HG03442 (cell line): ENCODE results near the gene CRB2.

Experiments
- ATAC-seq: cut with Tn5 transposase; IDR thresholded peaks from one replicate; pipeline ENCODE4 v1.9.1; 2021; ENCODE audit warnings: mild to moderate bottlenecking, moderate library complexity; ENCODE audit not compliant: unreplicated experiment

CRB2 gene

DNA sequence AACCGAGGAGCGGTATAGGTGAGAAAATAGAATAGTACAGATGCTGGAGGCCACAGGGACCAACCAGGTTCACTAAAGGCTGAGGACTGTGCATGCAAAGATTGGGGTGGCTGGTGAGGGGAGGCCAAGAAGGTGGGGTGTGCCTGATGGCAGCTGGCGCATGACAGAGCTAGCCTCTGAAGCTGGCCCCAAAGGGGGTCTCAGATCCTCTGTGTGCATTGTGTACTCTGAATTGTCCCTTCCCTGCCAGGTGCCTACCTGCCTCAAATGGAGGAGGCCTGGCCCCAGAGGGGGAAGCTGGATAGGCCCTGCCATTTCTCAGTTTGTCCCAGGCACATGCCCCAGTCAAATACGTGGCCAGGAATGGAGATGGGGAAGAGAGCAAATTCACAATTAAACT, 63.1 kb downstream of the CRB2 start:
- ATAC-seq = no peak

DNA sequence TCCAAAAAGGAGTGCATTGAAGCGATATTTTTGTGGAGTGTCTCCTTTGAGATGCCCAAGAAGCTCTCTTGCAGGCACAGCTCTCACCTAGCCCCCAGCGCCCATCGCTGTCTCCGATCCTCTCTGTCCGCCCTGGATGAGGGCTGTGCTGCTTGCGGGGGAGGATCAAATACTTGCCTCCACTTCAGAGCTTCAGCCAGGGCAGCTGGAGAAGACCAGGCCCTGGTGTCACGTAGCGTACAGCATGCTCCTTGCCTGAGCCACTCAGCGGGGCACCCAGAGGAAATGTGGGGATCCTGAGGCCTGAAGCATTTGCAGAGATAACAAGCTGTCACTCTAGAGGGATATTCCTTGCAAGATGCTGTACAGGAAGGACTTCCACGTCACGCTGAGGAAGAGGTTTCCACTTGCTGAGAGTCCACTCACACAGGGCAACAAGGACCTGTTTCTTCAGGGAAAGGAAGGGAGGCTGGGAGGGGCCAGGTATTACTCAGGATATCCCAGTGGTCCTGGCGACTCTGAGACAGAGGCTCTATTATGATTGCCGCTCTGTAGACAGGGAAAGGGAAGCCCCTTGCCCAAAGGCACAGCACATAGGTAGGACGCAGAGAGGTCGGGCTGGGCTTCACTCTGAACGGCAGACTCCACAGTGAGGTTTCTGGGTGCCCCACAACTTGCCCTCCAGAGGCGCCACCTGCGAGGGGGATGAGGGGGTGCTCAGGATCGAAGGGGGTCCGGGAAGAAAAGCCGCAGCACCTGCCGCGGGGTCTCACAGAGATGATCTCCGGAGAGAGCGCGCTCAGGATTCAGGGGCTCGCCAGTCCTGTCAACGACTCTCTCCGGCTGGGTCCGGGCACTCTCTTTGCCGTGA, 64.0 kb downstream of the CRB2 start:
- no peak for ATAC-seq

DNA sequence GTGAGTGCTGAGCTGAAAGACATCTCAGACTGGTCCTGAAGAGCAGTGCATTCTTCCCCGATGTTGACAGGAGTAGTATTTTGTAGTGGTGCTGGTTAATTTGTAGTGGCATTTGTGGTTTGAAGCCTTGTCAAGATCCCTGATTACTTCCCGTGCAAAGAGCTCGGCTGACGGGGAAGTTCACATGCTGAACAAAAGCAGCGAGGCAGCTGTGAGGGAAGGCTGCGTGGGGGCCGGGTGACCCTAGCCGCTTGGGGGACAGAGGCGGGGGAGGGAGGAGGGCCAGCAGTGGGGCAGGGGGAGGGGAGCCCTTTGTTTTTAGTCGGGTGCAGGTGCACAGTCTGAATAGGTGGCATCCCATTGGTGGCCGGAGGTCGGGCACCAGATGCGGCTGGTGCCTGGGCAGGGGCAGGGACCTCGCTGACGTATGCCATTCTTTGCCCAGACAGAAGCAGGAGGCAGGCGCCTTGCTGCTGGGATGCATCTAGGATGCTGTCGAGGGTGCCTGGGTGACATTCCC, 64.7 kb downstream of the CRB2 start:
- no peak for ATAC-seq

DNA sequence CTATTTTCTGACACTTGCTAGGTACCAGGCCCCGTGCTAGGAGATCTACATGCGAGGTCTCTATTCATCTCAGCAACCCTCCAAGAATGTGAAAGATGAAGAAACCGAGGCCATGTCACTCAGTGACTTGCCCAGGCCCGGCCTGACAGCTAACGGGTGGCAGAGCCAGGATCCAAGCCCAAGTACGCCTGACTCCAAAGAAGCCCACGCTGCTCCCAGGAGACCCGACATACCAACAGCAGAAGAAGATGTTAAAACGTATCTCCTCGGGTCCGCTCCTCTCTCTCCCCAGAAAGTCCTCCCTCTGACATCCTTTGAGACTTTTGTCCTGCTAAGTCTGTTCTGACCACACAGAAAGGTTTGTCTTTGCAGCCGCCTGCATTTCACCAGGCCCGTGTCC, 65.2 kb downstream of the CRB2 start:
- no peak for ATAC-seq

DNA sequence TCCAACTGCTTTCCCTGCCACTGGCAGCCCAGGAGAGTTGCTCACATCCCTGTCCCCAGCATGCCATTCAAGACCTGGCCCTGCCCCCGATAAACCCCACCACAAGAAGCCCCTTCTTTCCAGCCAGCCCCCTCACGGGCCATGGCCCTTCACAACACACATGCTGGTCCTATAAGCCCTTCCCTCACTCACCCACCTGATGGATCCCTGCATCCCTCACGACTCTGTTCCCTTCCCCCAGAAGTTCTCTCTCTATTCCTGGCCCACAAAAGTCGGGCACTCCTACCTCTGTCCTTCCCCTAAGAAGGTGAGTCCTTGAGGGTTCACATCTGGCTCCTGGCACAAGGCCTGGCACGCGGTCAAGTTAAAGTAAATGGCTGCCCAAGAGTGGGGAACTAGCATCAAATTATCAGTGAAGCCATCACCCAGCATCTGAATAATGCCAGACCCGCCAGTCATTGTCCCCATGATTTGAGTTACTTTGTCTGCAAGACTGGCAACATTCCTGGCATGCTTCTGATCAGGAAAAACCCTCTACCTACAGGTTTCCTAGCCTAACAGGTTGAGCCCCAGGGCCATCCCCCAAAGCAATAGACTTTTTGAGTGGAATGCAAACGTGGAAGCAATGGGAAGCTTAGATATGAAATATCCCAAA, 65.9 kb downstream of the CRB2 start:
- no peak for ATAC-seq

DNA sequence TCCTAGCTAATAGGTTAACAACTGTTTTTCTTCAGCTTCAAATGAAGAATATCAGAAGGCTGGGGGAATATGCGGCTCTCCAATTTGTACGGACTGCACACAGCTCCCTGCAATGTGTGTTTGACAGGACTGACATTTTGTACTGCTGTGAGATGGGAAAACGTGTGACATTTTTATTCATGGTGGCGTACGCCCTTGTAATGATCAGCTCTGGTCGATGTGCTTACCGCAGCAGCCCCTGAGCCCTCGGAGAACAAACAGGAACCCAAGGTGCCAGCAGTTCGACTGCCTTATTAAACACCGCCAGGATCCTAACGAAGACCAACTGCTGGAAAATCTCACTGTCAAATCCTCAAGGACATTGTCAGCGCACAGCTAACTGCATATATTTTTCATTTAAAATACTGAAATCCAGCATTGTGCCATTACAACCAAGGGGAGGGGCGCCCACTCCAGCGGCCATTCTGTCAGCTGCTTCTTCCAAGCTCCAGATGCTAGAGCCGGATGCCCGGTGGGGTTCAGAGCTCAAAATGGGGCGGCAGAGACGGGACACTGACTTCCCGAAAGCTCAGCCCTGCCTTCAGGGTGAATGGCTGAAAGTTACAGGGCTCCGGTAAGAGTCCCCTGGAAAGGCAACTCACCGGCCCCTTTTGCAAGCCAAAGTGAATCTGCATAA, 66.8 kb downstream of the CRB2 start:
- no peak for ATAC-seq

DNA sequence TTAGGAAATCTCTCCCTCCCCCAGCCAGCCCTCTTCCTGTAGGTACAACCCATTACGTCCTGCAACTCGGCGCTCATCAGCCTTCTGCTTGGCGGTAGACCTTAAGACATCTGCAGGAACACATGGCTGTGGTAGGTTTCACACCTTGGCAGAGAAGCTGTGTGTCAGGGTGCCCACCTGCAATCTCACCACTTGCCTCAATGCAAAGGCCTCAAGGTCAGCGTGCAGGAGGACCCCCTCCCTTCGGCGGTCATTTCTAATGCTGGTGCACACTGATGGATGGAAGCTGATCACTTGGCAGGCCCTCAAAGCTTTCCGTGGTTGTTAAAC, 67.3 kb downstream of the CRB2 start:
- ATAC-seq = no peak

DNA sequence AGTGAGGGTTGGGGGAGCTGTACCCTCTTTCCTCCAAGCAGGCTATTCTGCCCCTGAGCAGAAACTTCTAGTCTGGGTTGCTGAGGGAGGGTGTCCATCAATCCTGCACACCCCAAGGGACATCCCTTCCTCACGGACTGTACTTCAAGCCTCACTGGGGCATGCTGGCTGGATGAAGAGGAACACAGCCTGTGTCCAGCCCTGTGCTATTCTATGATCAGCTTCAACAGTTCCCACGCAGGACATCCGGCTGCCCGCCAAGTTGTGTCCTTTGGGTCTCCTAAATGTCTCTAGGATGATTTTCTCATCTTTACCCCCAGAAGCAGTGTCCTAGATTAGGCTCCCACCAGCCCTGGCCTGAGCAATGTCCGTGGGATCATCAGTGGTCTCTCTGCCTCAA, 68.1 kb downstream of the CRB2 start:
- no peak for ATAC-seq

DNA sequence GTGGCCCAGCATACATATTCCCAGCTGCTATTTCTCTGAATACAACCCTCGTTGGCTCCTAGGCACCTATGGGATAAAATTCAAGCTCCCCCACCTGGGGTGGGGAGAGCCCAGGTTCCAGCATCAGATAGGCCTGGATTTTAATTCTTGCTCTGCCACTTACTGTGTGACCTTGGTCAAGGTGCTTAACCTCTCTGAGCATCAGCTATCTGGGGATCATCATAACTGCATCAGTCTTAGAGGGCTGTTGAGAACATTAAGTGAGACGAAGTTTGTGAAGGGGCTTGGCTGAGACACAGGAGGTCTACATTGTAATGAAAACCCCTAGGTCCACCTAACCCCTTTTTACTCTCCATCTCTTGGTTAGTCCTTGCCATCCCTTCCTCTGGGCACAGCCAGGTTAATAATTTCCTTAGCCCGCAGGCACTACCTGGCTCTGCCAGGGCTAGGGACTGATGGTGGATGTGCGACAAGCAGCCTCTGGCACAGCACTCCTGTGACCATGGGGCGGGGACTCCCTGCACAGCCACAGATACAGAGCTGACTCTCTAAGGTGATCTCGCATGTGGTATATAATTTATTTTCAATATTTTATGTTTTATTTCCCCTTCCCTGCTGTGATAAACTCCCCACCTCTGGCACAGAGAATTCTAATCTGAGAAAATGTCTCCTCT, 68.7 kb downstream of the CRB2 start:
- ATAC-seq = no peak

DNA sequence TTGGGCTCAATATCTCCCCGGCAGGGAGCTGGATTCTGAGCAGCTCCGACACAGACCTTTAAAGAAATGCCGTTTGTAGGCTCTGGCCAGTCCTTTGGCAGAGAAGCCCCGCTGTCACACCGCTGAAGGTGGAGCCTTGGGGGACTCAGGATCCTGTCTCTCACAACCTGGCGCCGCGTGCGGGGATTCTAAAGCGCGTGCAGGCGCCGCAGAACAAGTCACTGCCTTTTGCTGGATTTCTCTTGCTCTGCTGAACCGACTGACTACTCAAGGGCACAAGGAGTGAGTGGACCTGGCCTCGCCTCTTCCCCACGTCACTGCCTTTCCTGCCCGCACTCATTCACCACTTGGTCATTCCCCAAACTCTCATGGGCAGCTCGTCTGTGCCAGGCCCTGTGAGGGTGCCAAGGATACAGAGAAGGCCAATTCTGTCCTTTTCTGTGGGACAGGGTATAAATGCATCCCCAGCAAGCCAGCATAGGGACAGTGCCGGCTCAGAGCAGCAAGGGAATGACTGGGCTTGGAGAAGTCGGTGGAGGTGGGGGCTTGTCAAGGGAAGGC, 69.3 kb downstream of the CRB2 start:
- ATAC-seq = no peak

DNA sequence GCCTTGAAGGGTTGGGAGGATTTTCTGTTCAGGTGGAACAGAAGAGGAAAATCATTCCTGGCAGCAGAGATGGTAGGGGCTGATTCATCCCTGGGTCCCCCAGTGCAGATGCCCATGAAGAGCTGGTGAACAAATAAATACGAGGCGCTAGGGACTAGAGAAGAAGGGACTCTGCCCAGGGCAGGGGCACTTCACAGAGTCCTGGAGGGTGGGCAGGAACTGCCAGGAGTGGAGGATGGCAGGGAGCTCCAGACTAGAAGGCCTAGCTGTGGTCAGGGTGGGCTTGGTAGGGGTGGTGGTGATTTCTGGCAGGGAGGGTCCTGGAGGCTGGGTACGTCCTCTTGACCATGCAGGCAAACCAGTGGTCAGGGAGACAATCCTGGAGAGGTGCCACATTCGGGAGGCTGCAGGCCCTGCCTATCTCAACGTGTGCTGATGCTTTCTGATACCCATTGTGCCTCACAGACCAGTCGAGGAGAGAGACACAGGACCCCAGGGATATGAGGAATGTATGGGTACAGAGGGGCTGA, 69.9 kb downstream of the CRB2 start:
- ATAC-seq = no peak

DNA sequence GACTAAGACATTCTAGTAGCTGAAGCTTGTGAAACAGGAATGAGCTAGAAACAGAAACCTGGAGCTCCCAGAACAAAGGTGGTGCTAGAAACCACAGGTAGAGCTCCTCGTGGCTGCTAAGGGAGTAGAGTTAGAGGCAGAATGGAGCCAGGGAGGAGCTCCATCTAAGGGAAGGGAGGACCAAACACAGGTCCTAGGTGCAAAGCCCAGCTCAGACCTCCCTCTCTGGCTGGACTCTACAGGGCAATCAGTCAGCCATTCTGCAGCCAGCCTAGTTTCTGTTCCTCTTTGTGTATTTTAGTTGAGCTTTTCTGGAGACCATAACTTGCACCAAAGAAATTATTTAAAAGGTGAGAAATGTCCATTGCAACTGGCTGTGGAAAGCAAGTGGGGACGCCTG, 70.4 kb downstream of the CRB2 start:
- peak; percentile 64 for ATAC-seq
